Ishikawa (cell line): Measurements from ENCODE around the gene CIB2.

Source experiments
- CEBPB ChIP-seq: IDR thresholded peaks from 2 replicates; pipeline ENCODE4 v1.6.1; 2012
- CREB1 ChIP-seq: IDR thresholded peaks from 2 replicates; pipeline ENCODE4 v1.6.1; 2012; ENCODE audit warnings: low read depth
- EGR1 ChIP-seq: IDR thresholded peaks from 2 replicates; pipeline ENCODE4 v1.6.1; 2012
- EP300 ChIP-seq: IDR thresholded peaks from 2 replicates; pipeline ENCODE4 v1.6.1; 2012; ENCODE audit warnings: borderline replicate concordance
- FOXM1 ChIP-seq: IDR thresholded peaks from 2 replicates; pipeline ENCODE4 v1.6.1; 2012; ENCODE audit warnings: low read depth, borderline replicate concordance
- NFIC ChIP-seq: IDR thresholded peaks from 2 replicates; pipeline ENCODE4 v1.6.1; 2012
- RAD21 ChIP-seq: IDR thresholded peaks from 2 replicates; pipeline ENCODE4 v1.6.1; 2012; ENCODE audit warnings: low read depth
- TAF1 ChIP-seq: IDR thresholded peaks from 2 replicates; pipeline ENCODE4 v1.6.1; 2012; ENCODE audit warnings: low read depth, mild to moderate bottlenecking
- TCF12 ChIP-seq: IDR thresholded peaks from 2 replicates; pipeline ENCODE4 v1.6.1; 2012; ENCODE audit warnings: low read depth
- TEAD4 ChIP-seq: IDR thresholded peaks from 2 replicates; pipeline ENCODE4 v1.6.1; 2012
- YY1 ChIP-seq: IDR thresholded peaks from 2 replicates; pipeline ENCODE4 v1.6.1; 2012; ENCODE audit warnings: low read depth
- ZBTB7A ChIP-seq: IDR thresholded peaks from 2 replicates; pipeline ENCODE4 v1.6.1; 2012; ENCODE audit warnings: low read depth
- TF ChIP-seq, protein P1 (sequence below): IDR thresholded peaks from 2 replicates; pipeline ENCODE4 v1.6.1; 2012
- TF ChIP-seq, protein P2 (sequence below): IDR thresholded peaks from 2 replicates; pipeline ENCODE4 v1.6.1; 2012
- TF ChIP-seq, protein P3 (sequence below): IDR thresholded peaks from 2 replicates; pipeline ENCODE4 v1.6.1; 2012; ENCODE audit warnings: low read depth, mild to moderate bottlenecking

CIB2 gene

DNA sequence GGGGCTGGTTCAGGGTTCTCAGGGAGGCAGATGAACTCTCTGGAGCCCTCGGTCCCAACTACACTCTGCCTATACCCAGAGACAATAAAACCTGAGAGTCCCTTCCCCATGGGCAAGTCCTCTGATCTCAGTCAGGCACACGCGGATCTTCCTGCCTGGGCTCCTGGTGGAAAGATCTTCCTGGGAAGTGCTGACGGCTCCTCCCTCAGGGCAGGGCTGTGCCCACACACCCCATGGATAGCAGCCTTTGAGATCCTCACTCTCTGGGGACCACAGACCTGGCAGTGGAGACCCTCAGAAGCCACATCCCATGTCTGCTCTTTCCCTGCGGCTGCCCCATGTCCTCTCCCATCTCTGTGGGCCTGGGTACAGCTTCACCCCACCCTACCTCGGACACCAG lies 28.5 kb downstream of the CIB2 start:
- no peak for TF ChIP-seq EP300
- TF ChIP-seq, protein P1, sequence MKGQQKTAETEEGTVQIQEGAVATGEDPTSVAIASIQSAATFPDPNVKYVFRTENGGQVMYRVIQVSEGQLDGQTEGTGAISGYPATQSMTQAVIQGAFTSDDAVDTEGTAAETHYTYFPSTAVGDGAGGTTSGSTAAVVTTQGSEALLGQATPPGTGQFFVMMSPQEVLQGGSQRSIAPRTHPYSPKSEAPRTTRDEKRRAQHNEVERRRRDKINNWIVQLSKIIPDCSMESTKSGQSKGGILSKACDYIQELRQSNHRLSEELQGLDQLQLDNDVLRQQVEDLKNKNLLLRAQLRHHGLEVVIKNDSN, result no peak
- no peak for TF ChIP-seq CEBPB
- TF ChIP-seq YY1, result no peak
- TF ChIP-seq FOXM1, result no peak
- TF ChIP-seq, protein P2, sequence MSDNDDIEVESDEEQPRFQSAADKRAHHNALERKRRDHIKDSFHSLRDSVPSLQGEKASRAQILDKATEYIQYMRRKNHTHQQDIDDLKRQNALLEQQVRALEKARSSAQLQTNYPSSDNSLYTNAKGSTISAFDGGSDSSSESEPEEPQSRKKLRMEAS, result no peak
- no peak for TF ChIP-seq RAD21
- no peak for TF ChIP-seq ZBTB7A
- no peak for TF ChIP-seq TAF1
- no peak for TF ChIP-seq CREB1
- no peak for TF ChIP-seq EGR1
- TF ChIP-seq NFIC, result no peak
- TF ChIP-seq TCF12, result no peak
- TF ChIP-seq, protein P3, sequence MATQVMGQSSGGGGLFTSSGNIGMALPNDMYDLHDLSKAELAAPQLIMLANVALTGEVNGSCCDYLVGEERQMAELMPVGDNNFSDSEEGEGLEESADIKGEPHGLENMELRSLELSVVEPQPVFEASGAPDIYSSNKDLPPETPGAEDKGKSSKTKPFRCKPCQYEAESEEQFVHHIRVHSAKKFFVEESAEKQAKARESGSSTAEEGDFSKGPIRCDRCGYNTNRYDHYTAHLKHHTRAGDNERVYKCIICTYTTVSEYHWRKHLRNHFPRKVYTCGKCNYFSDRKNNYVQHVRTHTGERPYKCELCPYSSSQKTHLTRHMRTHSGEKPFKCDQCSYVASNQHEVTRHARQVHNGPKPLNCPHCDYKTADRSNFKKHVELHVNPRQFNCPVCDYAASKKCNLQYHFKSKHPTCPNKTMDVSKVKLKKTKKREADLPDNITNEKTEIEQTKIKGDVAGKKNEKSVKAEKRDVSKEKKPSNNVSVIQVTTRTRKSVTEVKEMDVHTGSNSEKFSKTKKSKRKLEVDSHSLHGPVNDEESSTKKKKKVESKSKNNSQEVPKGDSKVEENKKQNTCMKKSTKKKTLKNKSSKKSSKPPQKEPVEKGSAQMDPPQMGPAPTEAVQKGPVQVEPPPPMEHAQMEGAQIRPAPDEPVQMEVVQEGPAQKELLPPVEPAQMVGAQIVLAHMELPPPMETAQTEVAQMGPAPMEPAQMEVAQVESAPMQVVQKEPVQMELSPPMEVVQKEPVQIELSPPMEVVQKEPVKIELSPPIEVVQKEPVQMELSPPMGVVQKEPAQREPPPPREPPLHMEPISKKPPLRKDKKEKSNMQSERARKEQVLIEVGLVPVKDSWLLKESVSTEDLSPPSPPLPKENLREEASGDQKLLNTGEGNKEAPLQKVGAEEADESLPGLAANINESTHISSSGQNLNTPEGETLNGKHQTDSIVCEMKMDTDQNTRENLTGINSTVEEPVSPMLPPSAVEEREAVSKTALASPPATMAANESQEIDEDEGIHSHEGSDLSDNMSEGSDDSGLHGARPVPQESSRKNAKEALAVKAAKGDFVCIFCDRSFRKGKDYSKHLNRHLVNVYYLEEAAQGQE, result no peak
- TF ChIP-seq TEAD4, result no peak

GRCh38 chr15:78102211-78102610 lies 29.0 kb downstream of the CIB2 start:
- TF ChIP-seq EP300 (no peak), TAF1 (no peak), YY1 (no peak), TCF12 (no peak), NFIC (no peak), CREB1 (no peak), RAD21 (no peak), FOXM1 (no peak), ZBTB7A (no peak), EGR1 (no peak), CEBPB (no peak), TEAD4 (no peak)
- TF ChIP-seq, protein P3, result no peak
- TF ChIP-seq, protein P2, result no peak
- TF ChIP-seq, protein P1, result no peak

GRCh38 chr15:78101423-78102105 lies 29.7 kb downstream of the CIB2 start:
- TF ChIP-seq RAD21 (no peak), CEBPB (no peak), EGR1 (no peak), YY1 (no peak), TEAD4 (no peak), FOXM1 (no peak), TAF1 (no peak), EP300 (no peak), NFIC (no peak), ZBTB7A (no peak), CREB1 (no peak)
- TF ChIP-seq, protein P3, result no peak
- TF ChIP-seq, protein P2, result no peak
- TF ChIP-seq, protein P1, result no peak
